Activated T-cell treated with anti-CD3 and anti-CD28 coated beads, Interleukin-2, amount 50 U/mL, for 4 hours (primary cell): ENCODE data around the gene LSM4. TPM values are rescaled to one million over a fixed set of nuclear protein-coding genes. Genes with fewer than 3 reads are reported as not detected.
A peak's percentile ranks its signal among the peaks of the same experiment; 100 is the strongest.
"Not testable (repeated sequence)": the region's sequence is repeated elsewhere in the genome, so short reads cannot be mapped to it uniquely, and the experiment has no call there.

ENCODE experiments used
- ATAC-seq, 2 donors: fragments of 200-7000 bp; cut with Tn5 transposase; one replicate each; pipeline ENCODE4 v1.10.0; 2021
- DNase-seq: peaks from one replicate; pipeline ENCODE4 v3.0.0-alpha.2; 2020
- H3K27me3 Mint-ChIP-seq: one replicate; pipeline ENCODE4 v1.8.0; 2021; ENCODE audit warnings: low read depth, mixed read lengths
- H3K36me3 Mint-ChIP-seq: one replicate; pipeline ENCODE4 v1.8.0; 2022; ENCODE audit warnings: mixed read lengths; ENCODE audit not compliant: insufficient read depth
- H3K4me1 Mint-ChIP-seq: one replicate; pipeline ENCODE4 v1.8.0; 2021; ENCODE audit warnings: low read depth, mixed read lengths
- H3K4me3 Mint-ChIP-seq: one replicate; pipeline ENCODE4 v1.8.0; 2021; ENCODE audit warnings: mild to moderate bottlenecking, moderate library complexity, mixed read lengths
- H3K9me3 Mint-ChIP-seq: one replicate; pipeline ENCODE4 v1.8.0; 2021; ENCODE audit warnings: mixed read lengths
- total RNA-seq, 3 donors: library from RNA; stranded (reverse); gene quantifications; one replicate each; pipeline ENCODE4 v1.2.1, GENCODE V29; 2021

LSM4 gene
- total RNA-seq, 3 donors from 2014 or later = 209 to 254 (median 230) TPM

- Mint-ChIP-seq H3K27me3 (no peaks in the 10 kb centered on the region), H3K4me1 (peaks cover 8% of the 10 kb centered on the region), H3K4me3 (no peak overlapping the region), H3K9me3 (no peaks in the 10 kb centered on the region), H3K36me3 (no peaks in the 10 kb centered on the region)
- DNase-seq (no peak), ATAC-seq (no peak)
Observed at GRCh38 chr19:18332917-18333530, 10.1 kb upstream of the LSM4 start.

- peaks cover 8% of the 10 kb centered on the region for H3K4me1 Mint-ChIP-seq
- no peaks in the 10 kb centered on the region for H3K36me3 Mint-ChIP-seq
- DNase-seq (no peak), ATAC-seq (no peak)
- H3K9me3 Mint-ChIP-seq = no peaks in the 10 kb centered on the region
- H3K4me3 Mint-ChIP-seq = no peak overlapping the region
- H3K27me3 Mint-ChIP-seq = no peaks in the 10 kb centered on the region
Observed at GRCh38 chr19:18330868-18331267, 8.0 kb upstream of the LSM4 start.

GRCh38 chr19:18329035-18329376 lies 6.1 kb upstream of the LSM4 start:
- H3K36me3 Mint-ChIP-seq = no peaks in the 10 kb centered on the region
- no peaks in the 10 kb centered on the region for H3K9me3 Mint-ChIP-seq
- H3K27me3 Mint-ChIP-seq = no peaks in the 10 kb centered on the region
- ATAC-seq = no peak
- DNase-seq = no peak
- H3K4me1 Mint-ChIP-seq = peaks cover 10% of the 10 kb centered on the region
- no peak overlapping the region for H3K4me3 Mint-ChIP-seq

GRCh38 chr19:18328340-18329034 lies 5.6 kb upstream of the LSM4 start:
- ATAC-seq (peak; percentile 100), DNase-seq (peak; percentile 79)
- Mint-ChIP-seq H3K4me1 (peaks cover 14% of the 10 kb centered on the region), H3K4me3 (peak overlapping the region; percentile 62), H3K36me3 (no peaks in the 10 kb centered on the region), H3K9me3 (no peaks in the 10 kb centered on the region), H3K27me3 (no peaks in the 10 kb centered on the region)

GRCh38 chr19:18326772-18327171 lies 3.9 kb upstream of the LSM4 start:
- H3K4me3 Mint-ChIP-seq = no peak overlapping the region
- no peak for DNase-seq
- H3K4me1 Mint-ChIP-seq = peaks cover 24% of the 10 kb centered on the region
- H3K9me3 Mint-ChIP-seq = no peaks in the 10 kb centered on the region
- no peaks in the 10 kb centered on the region for H3K36me3 Mint-ChIP-seq
- no peaks in the 10 kb centered on the region for H3K27me3 Mint-ChIP-seq
- no peak for ATAC-seq

GRCh38 chr19:18324373-18324731 lies 1.5 kb upstream of the LSM4 start:
- ATAC-seq, H3K4me3 Mint-ChIP-seq, H3K36me3 Mint-ChIP-seq, H3K27me3 Mint-ChIP-seq, DNase-seq, H3K9me3 Mint-ChIP-seq: not testable (repeated sequence)
- peaks cover 47% of the 10 kb centered on the region for H3K4me1 Mint-ChIP-seq

- DNase-seq = no peak
- Mint-ChIP-seq H3K4me3 (peak overlapping the region; percentile 91), H3K4me1 (peaks cover 56% of the 10 kb centered on the region), H3K36me3 (peaks cover 5% of the 10 kb centered on the region), H3K9me3 (no peaks in the 10 kb centered on the region), H3K27me3 (no peaks in the 10 kb centered on the region)
- ATAC-seq = peak; percentile 16 to 17
Observed at GRCh38 chr19:18322318-18322758, 538 bp downstream of the LSM4 start.

GRCh38 chr19:18321734-18322102 lies 1.2 kb downstream of the LSM4 start:
- Mint-ChIP-seq H3K27me3 (no peaks in the 10 kb centered on the region), H3K4me1 (peaks cover 56% of the 10 kb centered on the region), H3K36me3 (peaks cover 5% of the 10 kb centered on the region), H3K9me3 (no peaks in the 10 kb centered on the region), H3K4me3 (peak overlapping the region; percentile 91)
- no peak for ATAC-seq
- DNase-seq = no peak

- Mint-ChIP-seq H3K27me3 (no peaks in the 10 kb centered on the region), H3K36me3 (peaks cover 5% of the 10 kb centered on the region), H3K9me3 (no peaks in the 10 kb centered on the region), H3K4me1 (peaks cover 56% of the 10 kb centered on the region), H3K4me3 (peak overlapping the region; percentile 91)
- DNase-seq (no peak), ATAC-seq (no peak)
Observed at GRCh38 chr19:18320865-18321733, 1.8 kb downstream of the LSM4 start.

GRCh38 chr19:18319591-18320135 lies 3.2 kb downstream of the LSM4 start:
- peaks cover 57% of the 10 kb centered on the region for H3K4me1 Mint-ChIP-seq
- H3K27me3 Mint-ChIP-seq = no peaks in the 10 kb centered on the region
- H3K9me3 Mint-ChIP-seq = no peaks in the 10 kb centered on the region
- DNase-seq = no peak
- peaks cover 5% of the 10 kb centered on the region for H3K36me3 Mint-ChIP-seq
- H3K4me3 Mint-ChIP-seq = peak overlapping the region; percentile 21
- no peak for ATAC-seq

- Mint-ChIP-seq H3K4me3 (peak overlapping the region; percentile 49), H3K27me3 (no peaks in the 10 kb centered on the region), H3K9me3 (no peaks in the 10 kb centered on the region), H3K4me1 (peaks cover 49% of the 10 kb centered on the region), H3K36me3 (peaks cover 8% of the 10 kb centered on the region)
- ATAC-seq = peak; percentile 35 to 39
- no peak for DNase-seq
Observed at GRCh38 chr19:18317961-18318800, 4.7 kb downstream of the LSM4 start.

GRCh38 chr19:18313398-18313797 lies 9.5 kb downstream of the LSM4 start:
- Mint-ChIP-seq H3K9me3 (no peaks in the 10 kb centered on the region), H3K27me3 (no peaks in the 10 kb centered on the region), H3K36me3 (peaks cover 7% of the 10 kb centered on the region), H3K4me3 (no peak overlapping the region), H3K4me1 (peaks cover 12% of the 10 kb centered on the region)
- ATAC-seq (no peak), DNase-seq (no peak)

- Mint-ChIP-seq H3K4me3 (no peak overlapping the region), H3K9me3 (no peaks in the 10 kb centered on the region), H3K36me3 (peaks cover 11% of the 10 kb centered on the region), H3K27me3 (no peaks in the 10 kb centered on the region), H3K4me1 (peaks cover 7% of the 10 kb centered on the region)
- ATAC-seq (no peak), DNase-seq (no peak)
Observed at GRCh38 chr19:18312092-18312534, 10.8 kb downstream of the LSM4 start.
